Activated T-cell treated with anti-CD3 and anti-CD28 coated beads for 48 hours (primary cell): ENCODE results near the gene TAS2R42.
A peak's percentile ranks its signal among the peaks of the same experiment; 100 is the strongest.

Experiments
- DNase-seq: peaks from one replicate; pipeline ENCODE4 v3.0.0-alpha.2; 2020; ENCODE audit warnings: low read depth

Gene TAS2R42

GRCh38 chr12:11186837-11187236 lies at the start of gene TAS2R42:
TAS2R42 (minus strand) TSS chr12:11186937; CDS start chr12:11186937, 0 bp downstream.
- DNase-seq = no peak

GRCh38 chr12:11233532-11233931 lies 46.8 kb upstream of the TAS2R42 start:
- no peak for DNase-seq

GRCh38 chr12:11228296-11228879 lies 41.7 kb upstream of the TAS2R42 start:
- peak; percentile 12 for DNase-seq

GRCh38 chr12:11227373-11227772 lies 40.6 kb upstream of the TAS2R42 start:
- DNase-seq = no peak

- DNase-seq = no peak
Measured at GRCh38 chr12:11209113-11209512, 22.4 kb upstream of the TAS2R42 start.

- no peak for DNase-seq
Measured at GRCh38 chr12:11204173-11204572, 17.4 kb upstream of the TAS2R42 start.

- DNase-seq = no peak
Measured at GRCh38 chr12:11202811-11203210, 16.1 kb upstream of the TAS2R42 start.

- DNase-seq = no peak
Measured at GRCh38 chr12:11183011-11183410, 3.7 kb downstream of the TAS2R42 start.

- DNase-seq = no peak
Measured at GRCh38 chr12:11182529-11182928, 4.2 kb downstream of the TAS2R42 start.

- no peak for DNase-seq
Measured at GRCh38 chr12:11178250-11178649, 8.5 kb downstream of the TAS2R42 start.

- no peak for DNase-seq
Measured at GRCh38 chr12:11174022-11174421, 12.7 kb downstream of the TAS2R42 start.

GRCh38 chr12:11171969-11172675 lies 14.6 kb downstream of the TAS2R42 start:
- no peak for DNase-seq

GRCh38 chr12:11171145-11171968 lies 15.4 kb downstream of the TAS2R42 start, which contains the start of gene SMIM10L1:
SMIM10L1 (plus strand) TSS chr12:11171194; CDS start chr12:11171357, 163 bp downstream.
- peak; percentile 85 for DNase-seq

- no peak for DNase-seq
Measured at GRCh38 chr12:11170810-11171144, 16.0 kb downstream of the TAS2R42 start.

- DNase-seq = no peak
Measured at GRCh38 chr12:11166300-11166699, 20.4 kb downstream of the TAS2R42 start.

- no peak for DNase-seq
Measured at GRCh38 chr12:11164384-11164783, 22.4 kb downstream of the TAS2R42 start.

GRCh38 chr12:11162502-11162901 lies 24.2 kb downstream of the TAS2R42 start:
- DNase-seq = no peak

- DNase-seq = no peak
Measured at GRCh38 chr12:11158885-11159444, 27.8 kb downstream of the TAS2R42 start.

- no peak for DNase-seq
Measured at GRCh38 chr12:11154400-11154925, 32.3 kb downstream of the TAS2R42 start.

GRCh38 chr12:11152725-11153124 lies 34.0 kb downstream of the TAS2R42 start:
- no peak for DNase-seq

- DNase-seq = no peak
Measured at GRCh38 chr12:11150832-11151231, 35.9 kb downstream of the TAS2R42 start.

GRCh38 chr12:11147420-11147819 lies 39.3 kb downstream of the TAS2R42 start:
- no peak for DNase-seq
